Measurements from ENCODE around the gene KCNT1. TPM values are rescaled to one million over a fixed set of nuclear protein-coding genes. Genes with fewer than 3 reads are reported as not detected.

KCNT1 gene
- total RNA-seq, 1 donor from 2014 or later: not detected

DNA sequence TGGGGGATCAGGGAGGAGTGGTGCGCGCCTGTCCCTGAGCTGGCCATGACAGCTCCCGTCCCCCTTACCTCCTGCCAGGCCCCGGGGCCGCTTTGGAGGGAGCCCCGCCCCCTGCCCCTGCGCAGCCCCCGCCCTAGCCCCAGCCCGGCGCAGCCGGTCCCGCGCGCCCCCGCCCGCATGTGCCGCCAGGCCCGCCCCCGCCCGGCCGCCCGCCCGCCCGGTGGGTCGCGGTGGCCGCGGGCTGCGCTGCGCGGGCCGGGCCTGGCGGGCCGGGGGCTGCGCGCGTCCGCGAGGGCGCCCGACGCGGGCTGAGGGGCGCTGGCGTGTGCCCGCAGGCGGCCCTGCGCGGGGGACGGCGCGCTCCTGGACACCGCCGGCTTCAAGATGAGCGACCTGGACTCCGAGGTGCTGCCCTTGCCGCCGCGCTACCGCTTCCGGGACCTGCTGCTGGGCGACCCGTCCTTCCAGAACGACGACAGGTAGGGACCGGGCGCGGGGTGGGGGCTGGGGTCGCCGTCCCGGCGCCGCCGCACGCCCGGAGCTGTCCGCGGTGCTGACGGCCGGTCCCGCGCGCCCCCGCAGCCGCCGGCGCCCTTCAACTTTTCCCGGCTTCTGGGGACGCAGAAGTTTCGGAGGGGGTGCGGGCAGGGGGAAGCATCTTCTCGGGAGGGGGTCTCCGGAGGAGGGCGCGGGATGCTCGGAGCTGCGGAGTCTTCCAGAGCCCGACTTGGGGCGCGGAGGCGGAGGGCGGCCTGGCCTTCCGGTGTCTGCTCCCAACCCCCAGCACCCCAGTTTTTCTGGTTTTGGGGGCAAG, 12.5 kb downstream of the KCNT1 start:
- Histone ChIP-seq H3K27ac (no peak overlapping the region), H3K27me3 (peaks cover 10% of the 10 kb centered on the region), H3K9me3 (no peaks in the 10 kb centered on the region), H3K4me3 (no peak overlapping the region), H3K36me3 (no peaks in the 10 kb centered on the region), H3K4me1 (no peaks in the 10 kb centered on the region)
- TF ChIP-seq, protein P1, sequence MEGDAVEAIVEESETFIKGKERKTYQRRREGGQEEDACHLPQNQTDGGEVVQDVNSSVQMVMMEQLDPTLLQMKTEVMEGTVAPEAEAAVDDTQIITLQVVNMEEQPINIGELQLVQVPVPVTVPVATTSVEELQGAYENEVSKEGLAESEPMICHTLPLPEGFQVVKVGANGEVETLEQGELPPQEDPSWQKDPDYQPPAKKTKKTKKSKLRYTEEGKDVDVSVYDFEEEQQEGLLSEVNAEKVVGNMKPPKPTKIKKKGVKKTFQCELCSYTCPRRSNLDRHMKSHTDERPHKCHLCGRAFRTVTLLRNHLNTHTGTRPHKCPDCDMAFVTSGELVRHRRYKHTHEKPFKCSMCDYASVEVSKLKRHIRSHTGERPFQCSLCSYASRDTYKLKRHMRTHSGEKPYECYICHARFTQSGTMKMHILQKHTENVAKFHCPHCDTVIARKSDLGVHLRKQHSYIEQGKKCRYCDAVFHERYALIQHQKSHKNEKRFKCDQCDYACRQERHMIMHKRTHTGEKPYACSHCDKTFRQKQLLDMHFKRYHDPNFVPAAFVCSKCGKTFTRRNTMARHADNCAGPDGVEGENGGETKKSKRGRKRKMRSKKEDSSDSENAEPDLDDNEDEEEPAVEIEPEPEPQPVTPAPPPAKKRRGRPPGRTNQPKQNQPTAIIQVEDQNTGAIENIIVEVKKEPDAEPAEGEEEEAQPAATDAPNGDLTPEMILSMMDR (IDR thresholded peaks at IDR 0.05): no peak
- no peak for DNase-seq (ENCODE audit: low spot score in 2 of 2)
- intact Hi-C loops (cut with DNase I): no loop called here

DNA sequence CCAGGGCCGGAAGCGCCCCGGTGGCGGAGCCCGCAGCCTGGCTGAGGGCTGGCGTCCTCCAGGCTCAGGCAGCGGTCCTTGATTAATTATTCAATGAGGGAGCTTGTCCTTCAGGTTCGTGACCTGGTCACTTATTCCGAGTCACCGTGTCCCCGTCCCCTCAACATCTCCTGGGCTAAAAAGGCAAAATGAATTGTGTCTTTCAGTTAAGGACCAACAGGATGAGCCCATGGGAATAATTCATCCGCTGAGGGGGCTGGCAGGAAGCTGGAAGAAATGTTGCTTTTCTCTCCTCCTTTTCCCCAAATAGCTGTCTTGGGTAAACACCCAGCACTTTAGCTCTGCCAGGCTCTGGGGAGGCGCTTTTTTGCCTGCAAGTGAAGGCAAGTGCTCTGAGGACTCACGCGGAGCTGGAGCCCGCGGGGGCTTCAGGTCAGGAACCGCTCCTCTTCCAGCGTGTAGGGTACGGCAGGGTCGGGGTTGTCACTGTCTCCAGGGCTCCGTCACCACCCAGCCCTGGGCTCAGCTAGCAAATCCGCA, 13.1 kb downstream of the KCNT1 start:
- Histone ChIP-seq H3K4me1 (no peaks in the 10 kb centered on the region), H3K36me3 (no peaks in the 10 kb centered on the region), H3K9me3 (no peaks in the 10 kb centered on the region), H3K27me3 (peaks cover 11% of the 10 kb centered on the region), H3K27ac (no peak overlapping the region), H3K4me3 (no peak overlapping the region)
- DNase-seq (ENCODE audit: low spot score in 2 of 2): no peak
- TF ChIP-seq, protein P1 (IDR thresholded peaks at IDR 0.05): no peak
- intact Hi-C loops (cut with DNase I): no loop called here

DNA sequence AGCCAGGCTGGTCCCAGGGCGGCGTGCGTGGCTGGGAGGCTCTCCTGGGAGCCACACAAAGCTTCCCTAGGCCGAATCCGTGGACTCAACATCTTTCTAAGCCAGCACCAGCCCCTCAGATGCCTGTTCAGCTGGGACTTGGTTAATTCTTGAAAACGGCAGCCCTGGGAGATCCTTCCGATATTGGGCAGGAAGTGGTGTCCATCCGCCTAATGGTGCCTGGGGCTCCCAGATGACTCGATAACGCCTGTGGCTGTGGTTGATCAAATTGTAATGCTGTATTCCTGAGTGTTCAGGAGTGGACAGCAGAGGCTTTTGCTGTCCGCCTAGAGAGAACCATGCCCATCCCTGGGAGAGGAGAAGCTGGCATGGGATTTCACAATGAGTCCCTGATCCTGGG, 14.1 kb downstream of the KCNT1 start:
- intact Hi-C loops (cut with DNase I): no loop called here
- peaks cover 11% of the 10 kb centered on the region for H3K27me3 ChIP-seq
- no peaks in the 10 kb centered on the region for H3K9me3 ChIP-seq

DNA sequence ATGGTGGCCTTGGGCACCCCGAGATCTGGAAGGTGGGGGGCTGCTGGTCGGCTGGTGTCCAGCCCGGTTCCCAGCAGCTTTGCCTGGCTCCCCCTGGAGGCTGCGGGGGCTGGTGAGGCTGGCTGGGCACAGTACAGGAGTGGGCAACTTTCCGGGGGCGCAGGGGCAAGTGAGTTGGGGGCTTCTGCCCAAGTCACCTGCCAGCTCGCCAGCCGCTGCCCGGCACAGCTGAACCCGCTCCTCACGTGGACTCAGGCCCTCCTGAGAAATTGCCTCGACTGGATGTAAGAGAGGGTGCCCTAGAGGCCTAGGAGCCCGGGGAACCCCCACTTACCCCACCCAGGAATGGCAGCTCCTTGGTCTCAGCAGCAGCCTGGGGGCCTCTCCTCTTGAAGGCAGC, 15.4 kb downstream of the KCNT1 start:
- Histone ChIP-seq H3K36me3 (no peaks in the 10 kb centered on the region), H3K4me3 (no peak overlapping the region), H3K4me1 (no peaks in the 10 kb centered on the region), H3K9me3 (no peaks in the 10 kb centered on the region), H3K27me3 (peaks cover 11% of the 10 kb centered on the region), H3K27ac (no peak overlapping the region)
- DNase-seq (ENCODE audit: low spot score in 2 of 2): no peak
- intact Hi-C loops (cut with DNase I): no loop called here
- TF ChIP-seq, protein P1 (IDR thresholded peaks at IDR 0.05): no peak

More for the DNA sequence above, 14.1 kb downstream of the KCNT1 start:
- DNase-seq (ENCODE audit: low spot score in 2 of 2): no peak
- no peaks in the 10 kb centered on the region for H3K36me3 ChIP-seq
- no peak overlapping the region for H3K4me3 ChIP-seq
- TF ChIP-seq, protein P1 (IDR thresholded peaks at IDR 0.05): no peak
- H3K4me1 ChIP-seq: no peaks in the 10 kb centered on the region
- no peak overlapping the region for H3K27ac ChIP-seq

DNA sequence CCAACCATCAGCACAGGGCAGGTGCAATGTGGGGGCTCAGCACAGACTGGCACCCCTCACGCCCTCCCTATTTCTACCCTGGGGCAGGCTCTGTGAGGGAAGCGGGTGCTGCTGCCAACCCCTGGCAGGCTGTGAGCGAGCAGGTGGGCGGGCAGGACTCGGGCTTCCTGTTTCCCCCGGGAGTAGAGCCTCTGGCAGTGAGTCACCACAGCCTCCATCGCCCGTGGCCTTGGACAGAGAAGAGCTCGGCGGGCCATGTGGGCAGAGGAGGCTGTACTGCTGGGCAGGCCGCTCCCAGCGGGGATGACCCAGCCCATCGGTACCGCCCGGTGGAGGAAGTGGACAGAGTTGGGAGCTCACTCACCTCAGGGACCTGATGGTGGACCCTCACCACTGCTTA, 16.6 kb downstream of the KCNT1 start:
- no peak overlapping the region for H3K27ac ChIP-seq
- DNase-seq (ENCODE audit: low spot score in 2 of 2): no peak
- peaks cover 4% of the 10 kb centered on the region for H3K27me3 ChIP-seq
- intact Hi-C loops (cut with DNase I): no loop called here
- no peaks in the 10 kb centered on the region for H3K9me3 ChIP-seq
- TF ChIP-seq, protein P1 (IDR thresholded peaks at IDR 0.05): no peak
- H3K4me1 ChIP-seq: no peaks in the 10 kb centered on the region
- H3K36me3 ChIP-seq: no peaks in the 10 kb centered on the region
- H3K4me3 ChIP-seq: no peak overlapping the region

Measured in ascending aorta (tissue), 2 donors.